Adrenal gland (tissue), 5 donors: Measurements from ENCODE around the gene SDC4.

ENCODE experiments used
- POLR2A ChIP-seq, 2 donors: fragments of 450-650 bp; IDR thresholded peaks; one replicate each; pipeline ENCODE4 v1.6.1; 2017; ENCODE audit warnings: antibody characterized with exemption in 2 of 2, mild to moderate bottlenecking in 2 of 2, moderate library complexity in 1 of 2
- TF ChIP-seq, protein P1 (sequence below), 6 experiments: fragments of 450-650 bp in 4 of 6; fragments of 200-600 bp in 2 of 6; sonication (generic) in 1 of 6; IDR thresholded peaks; 1 replicate in 5 of 6; 2 replicates in 1 of 6; pipeline versions ENCODE4 v1.5.1 to v1.8.0; 2016 to 2021; ENCODE audit warnings: antibody characterized with exemption in 6 of 6, mild to moderate bottlenecking in 2 of 6, moderate library complexity in 1 of 6
- donor health status: DM: no; HTN: no; CAD: no.

DNA sequence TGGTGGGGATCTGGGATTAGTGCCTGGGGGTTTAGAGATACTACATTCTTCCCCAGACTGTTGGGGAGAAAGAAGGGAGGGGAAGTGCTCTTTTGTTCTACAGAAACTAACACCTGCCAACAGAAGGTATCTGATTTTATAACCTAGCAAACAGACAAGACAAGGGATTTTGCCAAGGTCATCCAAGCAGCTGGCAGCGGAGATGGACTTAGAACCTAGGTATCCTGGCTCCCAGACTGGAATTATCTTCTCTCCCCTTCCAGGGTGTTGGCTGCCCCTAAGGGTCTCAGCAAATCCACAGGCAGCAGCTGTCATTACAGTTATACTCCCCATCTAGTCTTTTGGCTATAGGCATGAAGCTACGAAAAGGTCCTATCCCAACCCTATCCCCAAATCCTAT, 8.4 kb downstream of the SDC4 start:
- TF ChIP-seq, protein P1, sequence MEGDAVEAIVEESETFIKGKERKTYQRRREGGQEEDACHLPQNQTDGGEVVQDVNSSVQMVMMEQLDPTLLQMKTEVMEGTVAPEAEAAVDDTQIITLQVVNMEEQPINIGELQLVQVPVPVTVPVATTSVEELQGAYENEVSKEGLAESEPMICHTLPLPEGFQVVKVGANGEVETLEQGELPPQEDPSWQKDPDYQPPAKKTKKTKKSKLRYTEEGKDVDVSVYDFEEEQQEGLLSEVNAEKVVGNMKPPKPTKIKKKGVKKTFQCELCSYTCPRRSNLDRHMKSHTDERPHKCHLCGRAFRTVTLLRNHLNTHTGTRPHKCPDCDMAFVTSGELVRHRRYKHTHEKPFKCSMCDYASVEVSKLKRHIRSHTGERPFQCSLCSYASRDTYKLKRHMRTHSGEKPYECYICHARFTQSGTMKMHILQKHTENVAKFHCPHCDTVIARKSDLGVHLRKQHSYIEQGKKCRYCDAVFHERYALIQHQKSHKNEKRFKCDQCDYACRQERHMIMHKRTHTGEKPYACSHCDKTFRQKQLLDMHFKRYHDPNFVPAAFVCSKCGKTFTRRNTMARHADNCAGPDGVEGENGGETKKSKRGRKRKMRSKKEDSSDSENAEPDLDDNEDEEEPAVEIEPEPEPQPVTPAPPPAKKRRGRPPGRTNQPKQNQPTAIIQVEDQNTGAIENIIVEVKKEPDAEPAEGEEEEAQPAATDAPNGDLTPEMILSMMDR (IDR thresholded peaks at IDR 0.05): no peak
- TF ChIP-seq POLR2A (IDR thresholded peaks at IDR 0.05): no peak
